DOHH2 (cell line): ENCODE results near the gene KDM8.

Experiments
- H3F3A ChIP-seq: fragments of 200-600 bp; sonication (generic), shearing (Covaris generic); 2 replicates; pipeline ENCODE4 v1.6.0; 2016; ENCODE audit warnings: antibody characterized with exemption, mild to moderate bottlenecking; ENCODE audit not compliant: control insufficient read depth, insufficient read depth
- H3K27ac ChIP-seq: fragments of 200-600 bp; sonication (generic); 2 replicates; pipeline ENCODE4 v1.5.1; 2014; ENCODE audit warnings: low read depth, mild to moderate bottlenecking, low read length, moderate library complexity
- H3K27me3 ChIP-seq: fragments of 200-600 bp; sonication (generic); 2 replicates; pipeline ENCODE4 v1.6.1; 2014; ENCODE audit warnings: mild to moderate bottlenecking, low read length, mixed read lengths; ENCODE audit not compliant: control insufficient read depth
- H3K36me3 ChIP-seq: fragments of 200-600 bp; sonication (generic); 2 replicates; pipeline ENCODE4 v1.6.1; 2014; ENCODE audit warnings: mild to moderate bottlenecking, low read length, moderate library complexity, mixed read lengths; ENCODE audit not compliant: control insufficient read depth
- H3K4me1 ChIP-seq: fragments of 200-600 bp; sonication (generic); 2 replicates; pipeline ENCODE4 v1.6.1; 2014; ENCODE audit warnings: mild to moderate bottlenecking, low read length, mixed read lengths; ENCODE audit not compliant: control insufficient read depth
- H3K4me2 ChIP-seq: fragments of 200-600 bp; sonication (generic); 2 replicates; pipeline ENCODE4 v1.6.0; 2014; ENCODE audit warnings: mild to moderate bottlenecking, low read length, moderate library complexity
- H3K4me3 ChIP-seq: fragments of 200-600 bp; sonication (generic); 2 replicates; pipeline ENCODE4 v1.5.1; 2014; ENCODE audit warnings: mild to moderate bottlenecking, low read length, mixed read lengths
- H3K79me2 ChIP-seq: fragments of 200-600 bp; sonication (generic); 2 replicates; pipeline ENCODE4 v1.6.1; 2014; ENCODE audit warnings: mild to moderate bottlenecking, low read length, mixed read lengths; ENCODE audit not compliant: control insufficient read depth
- H3K9me2 ChIP-seq: fragments of 200-600 bp; sonication (generic); replicated peaks from 2 replicates; pipeline ENCODE4 v1.6.1; 2014; ENCODE audit warnings: mild to moderate bottlenecking, low read length, mixed read lengths; ENCODE audit not compliant: control insufficient read depth
- H3K9me3 ChIP-seq: fragments of 200-600 bp; sonication (generic); 2 replicates; pipeline ENCODE4 v1.6.1; 2014; ENCODE audit warnings: antibody characterized with exemption, low read length, mixed read lengths; ENCODE audit not compliant: control insufficient read depth, insufficient read depth
- H4K20me1 ChIP-seq: fragments of 200-600 bp; sonication (generic); 2 replicates; pipeline ENCODE4 v1.6.0; 2014; ENCODE audit warnings: low read depth, mild to moderate bottlenecking, antibody characterized with exemption, low read length, moderate library complexity; ENCODE audit not compliant: control insufficient read depth, insufficient read depth
- EZH2phosphoT487 ChIP-seq: fragments of 200-600 bp; sonication (generic); IDR thresholded peaks from 2 replicates; pipeline ENCODE4 v1.6.1; 2017; ENCODE audit warnings: borderline replicate concordance, mild to moderate bottlenecking, antibody characterized with exemption, low read length, moderate library complexity, mixed read lengths
- TF ChIP-seq, protein P1 (sequence below): fragments of 200-600 bp; sonication (generic); IDR thresholded peaks from one replicate; pipeline ENCODE4 v1.5.1; 2014; ENCODE audit warnings: antibody characterized with exemption, mild to moderate bottlenecking, low read depth, low read length; ENCODE audit not compliant: poor library complexity, severe bottlenecking

The KDM8 gene

DNA sequence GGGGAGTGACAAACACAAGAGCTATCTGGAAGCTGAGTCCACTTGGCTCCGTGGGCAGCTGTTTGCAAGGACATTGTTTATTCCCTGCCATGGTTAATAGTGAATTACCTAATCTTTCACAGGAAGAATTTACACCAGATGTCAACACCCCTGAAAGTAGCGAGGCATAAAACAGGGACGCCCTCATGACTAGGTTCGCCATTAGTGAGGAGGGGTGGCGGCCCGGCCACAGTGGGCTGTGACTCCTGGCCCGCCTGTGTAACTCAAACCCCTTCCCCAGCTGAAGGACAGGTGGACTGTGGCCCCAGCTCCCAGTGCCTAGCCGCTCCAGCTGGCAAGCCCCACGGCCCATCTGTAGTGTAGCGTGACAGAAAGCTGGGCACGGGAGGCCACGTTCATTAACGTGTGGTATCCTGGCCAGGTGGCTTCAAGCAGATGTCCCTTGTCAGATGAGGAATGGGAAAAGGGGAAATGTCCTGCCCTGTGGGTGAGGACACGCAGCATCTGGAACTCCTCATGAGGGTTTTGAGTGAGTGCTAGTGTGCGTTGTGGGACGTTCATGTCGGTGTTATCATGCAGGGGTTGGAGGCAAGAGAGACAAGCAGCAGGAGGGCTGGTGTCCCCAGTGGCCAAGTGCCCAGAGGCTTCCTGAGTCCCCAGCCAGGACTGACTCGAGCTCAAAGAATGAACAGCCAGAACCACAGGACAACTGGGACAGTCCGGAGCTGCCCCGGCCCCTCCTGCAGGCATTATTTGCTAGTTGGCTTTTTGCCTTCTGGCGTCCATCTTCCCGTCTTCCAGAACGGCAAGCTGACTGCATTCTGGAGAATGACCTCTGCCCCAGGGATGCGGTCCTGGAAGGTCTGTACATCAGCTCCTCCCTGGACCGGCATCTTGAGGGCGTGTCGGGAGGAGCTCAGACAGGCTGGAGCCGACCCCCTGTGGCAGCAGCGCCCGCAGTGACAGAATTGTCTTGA is 19.2 kb downstream of the KDM8 start:
- Histone ChIP-seq H3K79me2 (no peaks in the 10 kb centered on the region), H3K27me3 (no peaks in the 10 kb centered on the region), H4K20me1 (no peaks in the 10 kb centered on the region), H3K36me3 (peaks cover 5% of the 10 kb centered on the region), H3F3A (no peaks in the 10 kb centered on the region; the same call in 1 of the 2 replicates), H3K4me3 (no peak overlapping the region), H3K9me2 (no peaks in the 10 kb centered on the region), H3K4me2 (no peak overlapping the region), H3K9me3 (no peaks in the 10 kb centered on the region), H3K27ac (no peak overlapping the region), H3K4me1 (peaks cover 34% of the 10 kb centered on the region)
- TF ChIP-seq EZH2phosphoT487: no peak
- TF ChIP-seq, protein P1, sequence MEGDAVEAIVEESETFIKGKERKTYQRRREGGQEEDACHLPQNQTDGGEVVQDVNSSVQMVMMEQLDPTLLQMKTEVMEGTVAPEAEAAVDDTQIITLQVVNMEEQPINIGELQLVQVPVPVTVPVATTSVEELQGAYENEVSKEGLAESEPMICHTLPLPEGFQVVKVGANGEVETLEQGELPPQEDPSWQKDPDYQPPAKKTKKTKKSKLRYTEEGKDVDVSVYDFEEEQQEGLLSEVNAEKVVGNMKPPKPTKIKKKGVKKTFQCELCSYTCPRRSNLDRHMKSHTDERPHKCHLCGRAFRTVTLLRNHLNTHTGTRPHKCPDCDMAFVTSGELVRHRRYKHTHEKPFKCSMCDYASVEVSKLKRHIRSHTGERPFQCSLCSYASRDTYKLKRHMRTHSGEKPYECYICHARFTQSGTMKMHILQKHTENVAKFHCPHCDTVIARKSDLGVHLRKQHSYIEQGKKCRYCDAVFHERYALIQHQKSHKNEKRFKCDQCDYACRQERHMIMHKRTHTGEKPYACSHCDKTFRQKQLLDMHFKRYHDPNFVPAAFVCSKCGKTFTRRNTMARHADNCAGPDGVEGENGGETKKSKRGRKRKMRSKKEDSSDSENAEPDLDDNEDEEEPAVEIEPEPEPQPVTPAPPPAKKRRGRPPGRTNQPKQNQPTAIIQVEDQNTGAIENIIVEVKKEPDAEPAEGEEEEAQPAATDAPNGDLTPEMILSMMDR: no peak

- H3F3A ChIP-seq: no peaks in the 10 kb centered on the region; the same call in 1 of the 2 replicates
- no peaks in the 10 kb centered on the region for H3K9me2 ChIP-seq
- H3K4me1 ChIP-seq: peaks cover 40% of the 10 kb centered on the region
- TF ChIP-seq, protein P1: peak; percentile 24
- TF ChIP-seq EZH2phosphoT487: no peak
- H3K36me3 ChIP-seq: peaks cover 5% of the 10 kb centered on the region
- no peak overlapping the region for H3K4me3 ChIP-seq
- H4K20me1 ChIP-seq: no peaks in the 10 kb centered on the region
- H3K27ac ChIP-seq: no peak overlapping the region
- H3K27me3 ChIP-seq: no peaks in the 10 kb centered on the region
- no peak overlapping the region for H3K4me2 ChIP-seq
- H3K9me3 ChIP-seq: no peaks in the 10 kb centered on the region
- no peaks in the 10 kb centered on the region for H3K79me2 ChIP-seq
These were observed 19.9 kb downstream of the KDM8 start for GRCh38 chr16:27223226-27223610.

DNA sequence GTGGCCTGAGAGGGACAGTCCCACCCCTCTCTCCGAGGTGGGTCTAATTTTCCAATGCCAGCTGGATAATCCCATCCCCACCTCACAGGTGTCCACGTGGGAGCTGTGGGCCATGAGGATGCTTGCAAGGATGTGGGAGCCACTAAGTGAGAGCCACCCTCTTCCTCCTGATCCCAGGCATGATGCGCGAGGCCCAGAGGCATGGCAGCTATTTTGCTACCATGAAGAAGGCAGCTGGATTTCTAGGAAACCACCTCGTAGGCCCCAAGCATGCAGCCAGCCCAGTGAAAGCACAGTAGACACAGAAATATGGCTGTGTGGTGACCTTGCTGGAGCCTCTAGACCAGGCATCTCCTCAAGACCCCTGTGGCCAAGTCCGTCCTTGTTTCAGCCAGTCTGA is 20.4 kb downstream of the KDM8 start:
- H4K20me1 ChIP-seq: no peaks in the 10 kb centered on the region
- H3K36me3 ChIP-seq: peaks cover 5% of the 10 kb centered on the region
- no peak overlapping the region for H3K4me2 ChIP-seq
- no peak overlapping the region for H3K4me3 ChIP-seq
- H3K4me1 ChIP-seq: peaks cover 41% of the 10 kb centered on the region
- no peak for TF ChIP-seq EZH2phosphoT487
- TF ChIP-seq, protein P1: no peak
- H3K9me3 ChIP-seq: no peaks in the 10 kb centered on the region
- H3K27ac ChIP-seq: no peak overlapping the region
- no peaks in the 10 kb centered on the region for H3K27me3 ChIP-seq
- H3K9me2 ChIP-seq: no peaks in the 10 kb centered on the region
- H3K79me2 ChIP-seq: no peaks in the 10 kb centered on the region
- no peaks in the 10 kb centered on the region; the same call in 1 of the 2 replicates for H3F3A ChIP-seq
